CD14-positive monocyte (primary cell): ENCODE data around the gene AIFM3. TPM values are rescaled to one million over a fixed set of nuclear protein-coding genes. Genes with fewer than 3 reads are reported as not detected.

Experiments used
- DNase-seq, 3 donors: peaks; one replicate each; pipeline ENCODE4 v3.0.0-alpha.2; 2011 to 2022
- H2AFZ ChIP-seq: 2 replicates; pipeline ENCODE4 v1.6.0; 2012; ENCODE audit warnings: mild to moderate bottlenecking, low read depth, low read length, inconsistent platforms; ENCODE audit not compliant: insufficient read depth, poor library complexity, severe bottlenecking
- H3K27ac ChIP-seq, 2 donors: 1 replicate in 1 of 2; 2 replicates in 1 of 2; pipeline ENCODE4 v1.5.1; 2012 to 2013; ENCODE audit warnings: low read length in 2 of 2, control low read depth in 1 of 2, inconsistent platforms in 1 of 2, low read depth in 1 of 2, mild to moderate bottlenecking in 1 of 2
- H3K27me3 ChIP-seq, 2 donors: one replicate each; pipeline versions ENCODE4 v1.6.0 to v1.6.1; 2011 to 2013; ENCODE audit warnings: low read length in 2 of 2; ENCODE audit not compliant: control insufficient read depth in 2 of 2, insufficient read depth in 2 of 2
- H3K36me3 ChIP-seq, 2 donors: replicated peaks in 1 of 2; 1 replicate in 1 of 2; 2 replicates in 1 of 2; pipeline versions ENCODE4 v1.5.1 to v1.6.1; 2012 to 2013; ENCODE audit warnings: low read length in 2 of 2, control low read depth in 1 of 2, inconsistent platforms in 1 of 2, mild to moderate bottlenecking in 1 of 2; ENCODE audit not compliant: insufficient read depth in 2 of 2, control insufficient read depth in 1 of 2
- H3K4me1 ChIP-seq, 2 donors: 1 replicate in 1 of 2; 2 replicates in 1 of 2; pipeline versions ENCODE4 v1.5.1 to v1.6.1; 2012 to 2013; ENCODE audit warnings: low read length in 2 of 2, control low read depth in 1 of 2, inconsistent platforms in 1 of 2, mild to moderate bottlenecking in 1 of 2, moderate library complexity in 1 of 2; ENCODE audit not compliant: insufficient read depth in 2 of 2, control insufficient read depth in 1 of 2
- H3K4me2 ChIP-seq: replicated peaks from 2 replicates; pipeline ENCODE3; 2012; ENCODE audit warnings: low read length, moderate library complexity, mild to moderate bottlenecking; ENCODE audit not compliant: poor library complexity, severe bottlenecking; ENCODE audit errors: extremely low read depth
- H3K4me3 ChIP-seq, 3 experiments: fragments of 200-600 bp in 1 of 3; sonication (generic) in 1 of 3; replicated peaks in 1 of 3; 1 replicate in 2 of 3; 2 replicates in 1 of 3; pipeline ENCODE4 v1.5.1; 2011 to 2013; ENCODE audit warnings: low read length in 3 of 3, mild to moderate bottlenecking in 3 of 3, control low read depth in 2 of 3, low read depth in 2 of 3, inconsistent platforms in 1 of 3, moderate library complexity in 1 of 3
- H3K79me2 ChIP-seq: 2 replicates; pipeline ENCODE4 v1.6.0; 2012; ENCODE audit warnings: mild to moderate bottlenecking, control low read depth, inconsistent platforms, low read length, moderate library complexity; ENCODE audit not compliant: insufficient read depth
- H3K9ac ChIP-seq: 2 replicates; pipeline ENCODE4 v1.6.0; 2017; ENCODE audit warnings: low read length, mild to moderate bottlenecking; ENCODE audit not compliant: insufficient read depth, poor library complexity, severe bottlenecking
- H3K9me3 ChIP-seq, 2 donors: replicated peaks in 1 of 2; 1 replicate in 1 of 2; 2 replicates in 1 of 2; pipeline versions ENCODE4 v1.5.1 to v1.6.1; 2012 to 2013; ENCODE audit warnings: low read length in 2 of 2, control low read depth in 1 of 2; ENCODE audit not compliant: control insufficient read depth in 1 of 2, insufficient read depth in 1 of 2
- H4K20me1 ChIP-seq: 2 replicates; pipeline ENCODE4 v1.6.0; 2012; ENCODE audit warnings: mild to moderate bottlenecking, low read length, control low read depth, moderate library complexity; ENCODE audit not compliant: insufficient read depth
- H3K27ac Mint-ChIP-seq, 7 donors: one replicate each; pipeline ENCODE4 v1.8.0; 2020; ENCODE audit warnings: mild to moderate bottlenecking in 7 of 7, mixed read lengths in 7 of 7, moderate library complexity in 6 of 7, inconsistent platforms in 2 of 7
- H3K27me3 Mint-ChIP-seq, 3 donors: one replicate each; pipeline ENCODE4 v1.8.0; 2021 to 2022; ENCODE audit warnings: low read depth in 3 of 3, mild to moderate bottlenecking in 3 of 3, mixed read lengths in 3 of 3, moderate library complexity in 3 of 3, inconsistent platforms in 1 of 3
- H3K36me3 Mint-ChIP-seq, 2 donors: one replicate each; pipeline ENCODE4 v1.8.0; 2020; ENCODE audit warnings: mixed read lengths in 2 of 2, inconsistent platforms in 1 of 2, mild to moderate bottlenecking in 1 of 2
- H3K4me1 Mint-ChIP-seq: one replicate; pipeline ENCODE4 v1.8.0; 2020; ENCODE audit warnings: mild to moderate bottlenecking, mixed read lengths
- H3K4me3 Mint-ChIP-seq, 2 donors: one replicate each; pipeline ENCODE4 v1.8.0; 2020; ENCODE audit warnings: mild to moderate bottlenecking in 2 of 2, mixed read lengths in 2 of 2, moderate library complexity in 1 of 2
- H3K9me3 Mint-ChIP-seq, 7 donors: one replicate each; pipeline ENCODE4 v1.8.0; 2020 to 2022; ENCODE audit warnings: mixed read lengths in 7 of 7, mild to moderate bottlenecking in 6 of 7, moderate library complexity in 6 of 7, inconsistent platforms in 2 of 7
- CTCF ChIP-seq: fragments of 200-600 bp; IDR thresholded peaks from one replicate; pipeline ENCODE4 v1.8.0; 2022; ENCODE audit warnings: antibody characterized with exemption, mild to moderate bottlenecking
- WGBS: methylation state at CpG from one replicate; pipeline ENCODE4 v1.1.5; 2013; ENCODE audit warnings: missing lambda C conversion rate; ENCODE audit not compliant: insufficient coverage; 5-methylcytosine and 5-hydroxymethylcytosine counted together
- intact Hi-C, 2 donors: fragments of 100-400 bp; cut with micrococcal nuclease; formaldehyde crosslinking; loops; one replicate each; pipeline versions ENCODE4 v1.15.0 to v1.15.1; 2023
- polyA plus RNA-seq, 3 donors: library from polyadenylated mRNA; depleted of rRNA in 1 of 3; unstranded in 2 of 3; stranded (reverse) in 1 of 3; fragments of 300-500 nt in 2 of 3; fragments of >200 nt in 1 of 3; fragmentation: Illumina TruSeq in 2 of 3; gene quantifications; 1 replicate in 2 of 3; 2 replicates in 1 of 3; pipeline ENCODE4 v1.2.3, GENCODE V29; 2012 to 2021

AIFM3 gene
- polyA plus RNA-seq, 3 donors, result 2.1 to 40.9 (median 2.3) TPM

- Mint-ChIP-seq H3K27ac (peak overlapping the region; percentile 68 to 96 (median 93)), H3K4me1 (peaks cover 46% of the 10 kb centered on the region), H3K4me3 (peak overlapping the region; percentile 99), H3K27me3 (peaks cover 0 to 4% (median 1%) of the 10 kb centered on the region in 3 donors), H3K9me3 (no peaks in the 10 kb centered on the region), H3K36me3 (peaks cover 9% of the 10 kb centered on the region in 2 donors)
- H3K4me2 ChIP-seq, result peak overlapping the region; percentile 90
- H3K27me3 ChIP-seq, result no peaks in the 10 kb centered on the region
- H2AFZ ChIP-seq, result peak overlapping the region; percentile 97
- H3K27ac ChIP-seq, result peak overlapping the region in 1 of 2 donors; percentile 91
- no peak for DNase-seq
- intact Hi-C loops, result loop anchor here (5.0 to 10.0 kb wide), 4 partner anchors 36 to 84 kb away; partner anchors contain the start of genes PI4KA (in 1 of the 2), SNAP29 (in 1 of the 2) and THAP7 (in 1 of the 2)
- H3K4me1 ChIP-seq, result peaks cover 27 to 32% of the 10 kb centered on the region in 2 donors
- peak overlapping the region; percentile 97 for H3K9ac ChIP-seq
- peak overlapping the region; percentile 82 to 89 (median 89) for H3K4me3 ChIP-seq
- 14% methylated on average over 4 of the region's 19 CpGs for WGBS
- H3K36me3 ChIP-seq, result no peaks in the 10 kb centered on the region
- no peak for TF ChIP-seq CTCF
- H3K9me3 ChIP-seq, result no peaks in the 10 kb centered on the region
- H4K20me1 ChIP-seq, result peaks cover 48% of the 10 kb centered on the region
- peaks cover 66% of the 10 kb centered on the region for H3K79me2 ChIP-seq
Measured at GRCh38 chr22:20918663-20919218, 48.3 kb upstream of the AIFM3 start.

- TF ChIP-seq CTCF, result no peak
- DNase-seq, result no peak
- H3K27ac ChIP-seq, result peak overlapping the region in 1 of 2 donors; percentile 70
- H4K20me1 ChIP-seq, result peaks cover 58% of the 10 kb centered on the region
- peaks cover 9 to 15% of the 10 kb centered on the region in 2 donors for H3K36me3 Mint-ChIP-seq
- peak overlapping the region; percentile 97 for H3K9ac ChIP-seq
- WGBS, result no CpG with 5 or more reads among the region's 4 CpGs
- H2AFZ ChIP-seq, result no peak overlapping the region
- H3K4me3 Mint-ChIP-seq, result peak overlapping the region; percentile 99
- intact Hi-C loops, result loop anchor here (5.0 to 10.0 kb wide), 5 partner anchors 37 to 83 kb away; partner anchors contain the start of genes PI4KA (in 1 of the 2), SNAP29 (in 1 of the 2) and THAP7 (in 1 of the 2)
- H3K27ac Mint-ChIP-seq, result peak overlapping the region in 3 of 7 donors; percentile 20 to 79 (median 46)
- H3K4me1 Mint-ChIP-seq, result peaks cover 48% of the 10 kb centered on the region
- peaks cover 27 to 32% of the 10 kb centered on the region in 2 donors for H3K4me1 ChIP-seq
- H3K27me3 Mint-ChIP-seq, result peaks cover 0 to 2% (median 1%) of the 10 kb centered on the region in 3 donors
- H3K79me2 ChIP-seq, result peaks cover 76% of the 10 kb centered on the region
- peak overlapping the region in 2 of 3 experiments; percentile 82 to 89 for H3K4me3 ChIP-seq
- H3K9me3 Mint-ChIP-seq, result no peaks in the 10 kb centered on the region
- H3K4me2 ChIP-seq, result peak overlapping the region; percentile 90
- H3K27me3 ChIP-seq, result no peaks in the 10 kb centered on the region
- H3K9me3 ChIP-seq, result no peaks in the 10 kb centered on the region
- peaks cover 0 to 6% of the 10 kb centered on the region in 2 donors for H3K36me3 ChIP-seq
Measured at GRCh38 chr22:20919718-20920117, 47.3 kb upstream of the AIFM3 start.
